Sigmoid colon (tissue), 4 donors: ENCODE data around the gene PRTFDC1.

Source experiments
- CTCF ChIP-seq, 4 experiments: fragments of 450-650 bp in 3 of 4; fragments of 200-600 bp in 1 of 4; IDR thresholded peaks; one replicate each; pipeline ENCODE4 v1.5.1; 2016 to 2019; ENCODE audit warnings: antibody characterized with exemption in 4 of 4, mild to moderate bottlenecking in 3 of 4, moderate library complexity in 2 of 4
- EP300 ChIP-seq, 4 donors: sonication (generic); formaldehyde crosslinking; IDR thresholded peaks; one replicate each; pipeline ENCODE4 v1.6.1; 2017; ENCODE audit warnings: antibody characterized with exemption in 4 of 4
- POLR2A ChIP-seq, 2 donors: fragments of 450-650 bp; IDR thresholded peaks; one replicate each; pipeline ENCODE4 v1.6.1; 2016; ENCODE audit warnings: antibody characterized with exemption in 2 of 2, mild to moderate bottlenecking in 2 of 2, moderate library complexity in 2 of 2
- POLR2AphosphoS5 ChIP-seq, 4 donors: sonication (generic); formaldehyde crosslinking; IDR thresholded peaks; one replicate each; pipeline ENCODE4 v1.6.1; 2017; ENCODE audit warnings: antibody characterized with exemption in 4 of 4

DNA sequence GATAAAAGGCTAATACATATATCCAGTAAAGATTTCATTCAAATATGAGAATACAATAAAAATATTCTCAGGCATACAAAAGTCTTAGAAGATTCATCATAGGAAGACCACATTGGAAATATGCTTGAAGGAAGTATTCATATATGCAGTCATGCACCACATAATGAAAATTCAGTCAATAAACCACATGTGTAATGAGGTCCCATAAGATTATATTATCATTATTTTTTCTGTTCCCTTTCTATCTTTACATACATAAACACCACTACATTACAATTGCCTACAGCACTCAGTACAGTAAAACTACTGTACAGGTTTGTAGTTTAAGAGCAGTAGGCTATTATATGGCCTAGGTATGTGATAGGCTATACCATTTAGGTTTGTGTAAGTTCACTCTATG lies 111.6 kb downstream of the PRTFDC1 start:
- TF ChIP-seq CTCF (IDR thresholded peaks at IDR 0.05) (no peak), POLR2AphosphoS5 (IDR thresholded peaks at IDR 0.05) (no peak), POLR2A (IDR thresholded peaks at IDR 0.05) (no peak), EP300 (IDR thresholded peaks at IDR 0.05) (no peak)
